ENCODE measurements around the gene SFXN4.
"Not testable (repeated sequence)": the region's sequence is repeated elsewhere in the genome, so short reads cannot be mapped to it uniquely, and the experiment has no call there.

- not testable (repeated sequence) for TF ChIP-seq POLR2A, CTCF, POLR2AphosphoS5 (IDR thresholded peaks at IDR 0.05)
Observed at GRCh38 chr10:119096641-119097415, 68.7 kb downstream of the SFXN4 start.
